Esophagus squamous epithelium (tissue), 4 donors: ENCODE measurements around the gene NPAS2.

Experiments
- POLR2A ChIP-seq, 4 donors: fragments of 450-650 bp; IDR thresholded peaks; one replicate each; pipeline ENCODE4 v1.6.1; 2017; ENCODE audit warnings: antibody characterized with exemption in 4 of 4, mild to moderate bottlenecking in 4 of 4, moderate library complexity in 3 of 4
- TF ChIP-seq, protein P1 (sequence below), 6 experiments: fragments of 450-650 bp in 4 of 6; fragments of 200-600 bp in 2 of 6; sonication (generic) in 2 of 6; IDR thresholded peaks; one replicate each; pipeline ENCODE4 v1.5.1; 2016 to 2019; ENCODE audit warnings: antibody characterized with exemption in 6 of 6, mild to moderate bottlenecking in 4 of 6, moderate library complexity in 4 of 6

GRCh38 chr2:100878000-100878791 is 58.3 kb downstream of the NPAS2 start:
- TF ChIP-seq, protein P1, sequence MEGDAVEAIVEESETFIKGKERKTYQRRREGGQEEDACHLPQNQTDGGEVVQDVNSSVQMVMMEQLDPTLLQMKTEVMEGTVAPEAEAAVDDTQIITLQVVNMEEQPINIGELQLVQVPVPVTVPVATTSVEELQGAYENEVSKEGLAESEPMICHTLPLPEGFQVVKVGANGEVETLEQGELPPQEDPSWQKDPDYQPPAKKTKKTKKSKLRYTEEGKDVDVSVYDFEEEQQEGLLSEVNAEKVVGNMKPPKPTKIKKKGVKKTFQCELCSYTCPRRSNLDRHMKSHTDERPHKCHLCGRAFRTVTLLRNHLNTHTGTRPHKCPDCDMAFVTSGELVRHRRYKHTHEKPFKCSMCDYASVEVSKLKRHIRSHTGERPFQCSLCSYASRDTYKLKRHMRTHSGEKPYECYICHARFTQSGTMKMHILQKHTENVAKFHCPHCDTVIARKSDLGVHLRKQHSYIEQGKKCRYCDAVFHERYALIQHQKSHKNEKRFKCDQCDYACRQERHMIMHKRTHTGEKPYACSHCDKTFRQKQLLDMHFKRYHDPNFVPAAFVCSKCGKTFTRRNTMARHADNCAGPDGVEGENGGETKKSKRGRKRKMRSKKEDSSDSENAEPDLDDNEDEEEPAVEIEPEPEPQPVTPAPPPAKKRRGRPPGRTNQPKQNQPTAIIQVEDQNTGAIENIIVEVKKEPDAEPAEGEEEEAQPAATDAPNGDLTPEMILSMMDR (IDR thresholded peaks at IDR 0.05), result no peak
- no peak for TF ChIP-seq POLR2A (IDR thresholded peaks at IDR 0.05)
